Endodermal cell (in vitro differentiated cells): ENCODE results near the gene KCNIP3. TPM values are rescaled to one million over a fixed set of nuclear protein-coding genes. Genes with fewer than 3 reads are reported as not detected.

Experiments
- DNase-seq: peaks from one replicate; pipeline ENCODE4 v3.0.0-alpha.2; 2017
- H3K27ac ChIP-seq: 2 replicates; pipeline ENCODE4 v1.5.1; 2013; ENCODE audit warnings: mild to moderate bottlenecking, low read depth, low read length, moderate library complexity
- H3K27me3 ChIP-seq: 2 replicates; pipeline ENCODE4 v1.6.1; 2013; ENCODE audit warnings: mild to moderate bottlenecking, low read length, moderate library complexity; ENCODE audit not compliant: insufficient read depth, control insufficient read depth, poor library complexity, severe bottlenecking
- H3K36me3 ChIP-seq: 2 replicates; pipeline ENCODE4 v1.7.0; 2013; ENCODE audit warnings: mild to moderate bottlenecking, low read length, moderate library complexity; ENCODE audit not compliant: control insufficient read depth, insufficient read depth
- H3K4me1 ChIP-seq: one replicate; pipeline ENCODE4 v1.7.0; 2013; ENCODE audit warnings: low read length; ENCODE audit not compliant: control insufficient read depth, insufficient read depth
- H3K4me3 ChIP-seq: 2 replicates; pipeline ENCODE4 v1.5.1; 2013; ENCODE audit warnings: mild to moderate bottlenecking, low read length, moderate library complexity
- H3K9ac ChIP-seq: 2 replicates; pipeline ENCODE4 v1.6.1; 2013; ENCODE audit warnings: mild to moderate bottlenecking, low read length, moderate library complexity; ENCODE audit not compliant: poor library complexity, severe bottlenecking; ENCODE audit errors: extremely low read depth
- H3K9me3 ChIP-seq: 2 replicates; pipeline ENCODE4 v1.6.1; 2013; ENCODE audit warnings: mild to moderate bottlenecking, low read length, moderate library complexity; ENCODE audit not compliant: control insufficient read depth
- H3K27ac Mint-ChIP-seq: 2 replicates; pipeline ENCODE4 v1.8.0; 2020; ENCODE audit warnings: mixed read lengths
- H3K27me3 Mint-ChIP-seq: 2 replicates; pipeline ENCODE4 v1.8.0; 2021; ENCODE audit warnings: mild to moderate bottlenecking, mixed read lengths; ENCODE audit not compliant: insufficient read depth
- H3K36me3 Mint-ChIP-seq: 2 replicates; pipeline ENCODE4 v1.8.0; 2020; ENCODE audit warnings: low read depth, mixed read lengths
- H3K4me1 Mint-ChIP-seq: 2 replicates; pipeline ENCODE4 v1.8.0; 2020; ENCODE audit warnings: mixed read lengths
- H3K4me3 Mint-ChIP-seq: 2 replicates; pipeline ENCODE4 v1.8.0; 2020; ENCODE audit warnings: mild to moderate bottlenecking, moderate library complexity, mixed read lengths
- H3K9me3 Mint-ChIP-seq: 2 replicates; pipeline ENCODE4 v1.8.0; 2020; ENCODE audit warnings: mild to moderate bottlenecking, mixed read lengths
- WGBS, 2 experiments: methylation state at CpG; one replicate each; pipeline versions ENCODE4 v1.1.5 to v1.1.7; 2013; ENCODE audit warnings: missing lambda C conversion rate in 2 of 2, mixed read lengths in 1 of 2; ENCODE audit not compliant: insufficient coverage in 1 of 2, insufficient read length in 1 of 2; 5-methylcytosine and 5-hydroxymethylcytosine counted together
- total RNA-seq, 2 donors: library from RNA; stranded (reverse); fragmentation: NEBNext Ultra II Directional in 1 of 2; extraction: Animal tissue kit (Norgen Biotek cat#: 25700) in 1 of 2; gene quantifications; 2 replicates in 1 of 2; 3 replicates in 1 of 2; pipeline ENCODE4 v1.2.1, GENCODE V29; 2021
- TF ChIP-seq, protein P1 (sequence below): fragments of 200-600 bp; sonication (generic); conservative IDR thresholded peaks from 2 replicates; pipeline ENCODE4 v1.5.0; 2021; ENCODE audit warnings: antibody characterized with exemption, mild to moderate bottlenecking

The KCNIP3 gene
- total RNA-seq, 2 donors from 2014 or later = 0.26 to 1.3 TPM

DNA sequence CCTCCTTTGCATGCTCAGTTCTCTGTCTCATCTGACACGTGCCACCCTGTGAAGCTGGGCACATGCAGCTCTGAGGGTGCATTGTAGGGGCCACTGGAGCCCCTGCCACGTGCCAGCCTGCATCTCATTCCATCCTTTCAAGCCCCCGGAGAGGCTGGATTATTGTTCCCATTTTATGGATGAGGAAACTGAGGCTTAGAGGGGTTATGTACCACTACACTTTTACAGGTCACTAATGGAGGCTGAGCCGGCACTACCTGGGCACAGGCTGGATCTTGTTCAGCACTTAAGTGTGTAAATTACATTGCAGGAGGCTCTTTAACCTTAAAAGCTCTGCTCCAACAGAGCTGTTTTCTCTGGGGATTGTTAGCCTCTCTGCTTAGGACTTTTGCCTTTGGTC is 47.5 kb downstream of the KCNIP3 start:
- H3K36me3 Mint-ChIP-seq = no peaks in the 10 kb centered on the region
- H3K9me3 Mint-ChIP-seq = no peaks in the 10 kb centered on the region
- peak; percentile 22 for DNase-seq
- Histone ChIP-seq H3K27ac (no peak overlapping the region), H3K27me3 (peaks cover 85% of the 10 kb centered on the region), H3K4me1 (no peaks in the 10 kb centered on the region), H3K9ac (no peak overlapping the region), H3K4me3 (no peak overlapping the region), H3K9me3 (no peaks in the 10 kb centered on the region), H3K36me3 (no peaks in the 10 kb centered on the region)
- 76 to 94% methylated on average over 2 to 4 of the region's 4 CpGs for WGBS, 2 experiments
- TF ChIP-seq, protein P1, sequence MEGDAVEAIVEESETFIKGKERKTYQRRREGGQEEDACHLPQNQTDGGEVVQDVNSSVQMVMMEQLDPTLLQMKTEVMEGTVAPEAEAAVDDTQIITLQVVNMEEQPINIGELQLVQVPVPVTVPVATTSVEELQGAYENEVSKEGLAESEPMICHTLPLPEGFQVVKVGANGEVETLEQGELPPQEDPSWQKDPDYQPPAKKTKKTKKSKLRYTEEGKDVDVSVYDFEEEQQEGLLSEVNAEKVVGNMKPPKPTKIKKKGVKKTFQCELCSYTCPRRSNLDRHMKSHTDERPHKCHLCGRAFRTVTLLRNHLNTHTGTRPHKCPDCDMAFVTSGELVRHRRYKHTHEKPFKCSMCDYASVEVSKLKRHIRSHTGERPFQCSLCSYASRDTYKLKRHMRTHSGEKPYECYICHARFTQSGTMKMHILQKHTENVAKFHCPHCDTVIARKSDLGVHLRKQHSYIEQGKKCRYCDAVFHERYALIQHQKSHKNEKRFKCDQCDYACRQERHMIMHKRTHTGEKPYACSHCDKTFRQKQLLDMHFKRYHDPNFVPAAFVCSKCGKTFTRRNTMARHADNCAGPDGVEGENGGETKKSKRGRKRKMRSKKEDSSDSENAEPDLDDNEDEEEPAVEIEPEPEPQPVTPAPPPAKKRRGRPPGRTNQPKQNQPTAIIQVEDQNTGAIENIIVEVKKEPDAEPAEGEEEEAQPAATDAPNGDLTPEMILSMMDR = no peak
- peaks cover 79% of the 10 kb centered on the region for H3K27me3 Mint-ChIP-seq
- no peak overlapping the region for H3K27ac Mint-ChIP-seq
- H3K4me3 Mint-ChIP-seq = no peak overlapping the region
- H3K4me1 Mint-ChIP-seq = no peaks in the 10 kb centered on the region

DNA sequence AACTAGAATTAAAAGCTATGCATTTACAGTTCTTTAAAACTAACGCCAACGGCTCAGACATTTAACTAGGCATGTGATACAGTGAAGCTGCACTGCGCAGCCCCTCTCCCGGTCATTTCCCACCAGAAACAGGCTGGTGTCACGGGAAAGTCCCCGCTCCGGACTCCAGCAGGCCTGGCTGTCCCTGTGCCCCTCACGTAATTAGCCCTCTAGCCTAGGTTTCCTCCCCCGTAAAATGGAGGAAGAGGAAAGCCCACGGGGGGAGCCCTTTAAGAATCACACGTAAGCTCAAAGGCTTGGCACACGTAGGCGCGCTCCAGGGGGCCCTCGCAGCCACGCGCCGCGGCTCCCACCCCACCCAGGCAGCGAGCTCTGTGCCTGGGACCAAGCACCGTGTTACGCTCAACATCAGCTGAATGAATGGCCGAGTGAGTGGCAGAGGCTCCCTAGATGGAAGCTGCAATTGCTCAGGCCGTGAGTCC is 48.0 kb downstream of the KCNIP3 start:
- 31 to 44% methylated on average over 7 to 24 of the region's 24 CpGs for WGBS, 2 experiments
- Histone ChIP-seq H3K9me3 (no peaks in the 10 kb centered on the region), H3K4me3 (peak overlapping the region; percentile 77), H3K27me3 (peaks cover 85% of the 10 kb centered on the region), H3K9ac (no peak overlapping the region), H3K4me1 (no peaks in the 10 kb centered on the region), H3K27ac (no peak overlapping the region), H3K36me3 (no peaks in the 10 kb centered on the region)
- no peaks in the 10 kb centered on the region for H3K9me3 Mint-ChIP-seq
- peaks cover 83% of the 10 kb centered on the region for H3K27me3 Mint-ChIP-seq
- H3K36me3 Mint-ChIP-seq = no peaks in the 10 kb centered on the region
- no peaks in the 10 kb centered on the region for H3K4me1 Mint-ChIP-seq
- DNase-seq = peak; percentile 40
- TF ChIP-seq, protein P1 = no peak
- H3K4me3 Mint-ChIP-seq = peak overlapping the region; percentile 58
- H3K27ac Mint-ChIP-seq = no peak overlapping the region

- no peak overlapping the region for H3K27ac Mint-ChIP-seq
- 0 to 1% methylated on average over 24 to 65 of the region's 65 CpGs for WGBS, 2 experiments
- H3K27ac ChIP-seq = no peak overlapping the region
- no peaks in the 10 kb centered on the region for H3K9me3 ChIP-seq
- H3K9me3 Mint-ChIP-seq = no peaks in the 10 kb centered on the region
- H3K36me3 Mint-ChIP-seq = no peaks in the 10 kb centered on the region
- TF ChIP-seq, protein P1 = peak; percentile 95
- no peaks in the 10 kb centered on the region for H3K4me1 ChIP-seq
- no peaks in the 10 kb centered on the region for H3K4me1 Mint-ChIP-seq
- H3K9ac ChIP-seq = no peak overlapping the region
- H3K36me3 ChIP-seq = no peaks in the 10 kb centered on the region
- peaks cover 84% of the 10 kb centered on the region for H3K27me3 Mint-ChIP-seq
- H3K27me3 ChIP-seq = peaks cover 81% of the 10 kb centered on the region
- H3K4me3 Mint-ChIP-seq = peak overlapping the region; percentile 58
- H3K4me3 ChIP-seq = peak overlapping the region; percentile 77
- DNase-seq = peak; percentile 95
Observed at GRCh38 chr2:95345563-95346230, 48.5 kb downstream of the KCNIP3 start.
